Left ventricle myocardium inferior (tissue), 1 donor: ENCODE results near the gene HBEGF. TPM values are rescaled to one million over a fixed set of nuclear protein-coding genes. Genes with fewer than 3 reads are reported as not detected.
"Not testable (repeated sequence)": the region's sequence is repeated elsewhere in the genome, so short reads cannot be mapped to it uniquely, and the experiment has no call there.

Source experiments
- DNase-seq: peaks from one replicate; pipeline ENCODE4 v3.0.0-alpha.2; 2020
- H3K27ac ChIP-seq: fragments of 200-600 bp; replicated peaks from 2 replicates; pipeline ENCODE4 v1.8.0; 2021
- H3K27me3 ChIP-seq: fragments of 200-600 bp; 2 replicates; pipeline ENCODE4 v1.8.0; 2021; ENCODE audit warnings: low read depth
- H3K36me3 ChIP-seq: fragments of 200-600 bp; 2 replicates; pipeline ENCODE4 v1.8.0; 2021
- H3K4me1 ChIP-seq: fragments of 200-600 bp; 2 replicates; pipeline ENCODE4 v1.8.0; 2021
- H3K4me3 ChIP-seq: fragments of 200-600 bp; 2 replicates; pipeline ENCODE4 v1.8.0; 2021; ENCODE audit warnings: mild to moderate bottlenecking, moderate library complexity
- H3K9me3 ChIP-seq: fragments of 200-600 bp; replicated peaks from 2 replicates; pipeline ENCODE4 v1.8.0; 2021
- intact Hi-C: fragments of 100-400 bp; cut with micrococcal nuclease; formaldehyde crosslinking; loops from one replicate; pipeline ENCODE4 v1.11.0; 2022
- total RNA-seq: library from RNA; stranded (reverse); fragmentation: NEBNext Ultra II Directional; extraction: Animal tissue kit (Norgen Biotek cat#: 25700); gene quantifications from one replicate; pipeline ENCODE4 v1.2.1, GENCODE V29; 2021
- TF ChIP-seq, protein P1 (sequence below): fragments of 200-600 bp; IDR thresholded peaks from 2 replicates; pipeline ENCODE4 v1.8.0; 2021; ENCODE audit warnings: antibody characterized with exemption, mild to moderate bottlenecking, borderline replicate concordance
- donor health status: DM: no; HTN: yes; CAD: no; lungs with severe emphysema.

HBEGF gene
- total RNA-seq, 1 donor from 2014 or later: 27.2 TPM

DNA sequence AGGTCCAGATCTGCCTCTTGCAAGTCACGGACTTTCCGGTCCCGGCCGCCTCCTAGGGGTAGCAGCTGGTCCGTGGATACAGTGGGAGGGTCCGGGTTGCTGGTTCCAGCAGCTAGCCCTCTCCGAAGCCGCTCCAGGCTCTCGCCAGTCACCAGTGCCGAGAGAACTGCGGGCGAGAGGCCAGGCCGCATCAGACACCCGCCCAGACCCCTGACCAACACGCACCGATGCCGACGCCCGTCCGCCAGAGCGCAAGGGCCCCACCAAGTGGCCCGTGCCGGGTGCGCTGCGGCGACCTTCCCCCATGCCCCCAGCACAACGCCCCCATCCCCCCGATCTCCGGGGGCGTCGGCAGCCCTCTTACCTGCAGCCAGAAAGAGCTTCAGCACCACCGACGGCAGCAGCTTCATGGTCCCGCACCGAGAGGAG is 470 bp downstream of the HBEGF start:
- no peaks in the 10 kb centered on the region for H3K27me3 ChIP-seq
- peaks cover 74% of the 10 kb centered on the region for H3K4me1 ChIP-seq
- H3K4me3 ChIP-seq: peak overlapping the region; percentile 75
- H3K27ac ChIP-seq: peak overlapping the region; percentile 92
- peaks cover 13% of the 10 kb centered on the region for H3K36me3 ChIP-seq
- no peaks in the 10 kb centered on the region for H3K9me3 ChIP-seq
- intact Hi-C loops: no loop called here
- peak; percentile 73 for DNase-seq
- TF ChIP-seq, protein P1, sequence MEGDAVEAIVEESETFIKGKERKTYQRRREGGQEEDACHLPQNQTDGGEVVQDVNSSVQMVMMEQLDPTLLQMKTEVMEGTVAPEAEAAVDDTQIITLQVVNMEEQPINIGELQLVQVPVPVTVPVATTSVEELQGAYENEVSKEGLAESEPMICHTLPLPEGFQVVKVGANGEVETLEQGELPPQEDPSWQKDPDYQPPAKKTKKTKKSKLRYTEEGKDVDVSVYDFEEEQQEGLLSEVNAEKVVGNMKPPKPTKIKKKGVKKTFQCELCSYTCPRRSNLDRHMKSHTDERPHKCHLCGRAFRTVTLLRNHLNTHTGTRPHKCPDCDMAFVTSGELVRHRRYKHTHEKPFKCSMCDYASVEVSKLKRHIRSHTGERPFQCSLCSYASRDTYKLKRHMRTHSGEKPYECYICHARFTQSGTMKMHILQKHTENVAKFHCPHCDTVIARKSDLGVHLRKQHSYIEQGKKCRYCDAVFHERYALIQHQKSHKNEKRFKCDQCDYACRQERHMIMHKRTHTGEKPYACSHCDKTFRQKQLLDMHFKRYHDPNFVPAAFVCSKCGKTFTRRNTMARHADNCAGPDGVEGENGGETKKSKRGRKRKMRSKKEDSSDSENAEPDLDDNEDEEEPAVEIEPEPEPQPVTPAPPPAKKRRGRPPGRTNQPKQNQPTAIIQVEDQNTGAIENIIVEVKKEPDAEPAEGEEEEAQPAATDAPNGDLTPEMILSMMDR: peak; percentile 58

DNA sequence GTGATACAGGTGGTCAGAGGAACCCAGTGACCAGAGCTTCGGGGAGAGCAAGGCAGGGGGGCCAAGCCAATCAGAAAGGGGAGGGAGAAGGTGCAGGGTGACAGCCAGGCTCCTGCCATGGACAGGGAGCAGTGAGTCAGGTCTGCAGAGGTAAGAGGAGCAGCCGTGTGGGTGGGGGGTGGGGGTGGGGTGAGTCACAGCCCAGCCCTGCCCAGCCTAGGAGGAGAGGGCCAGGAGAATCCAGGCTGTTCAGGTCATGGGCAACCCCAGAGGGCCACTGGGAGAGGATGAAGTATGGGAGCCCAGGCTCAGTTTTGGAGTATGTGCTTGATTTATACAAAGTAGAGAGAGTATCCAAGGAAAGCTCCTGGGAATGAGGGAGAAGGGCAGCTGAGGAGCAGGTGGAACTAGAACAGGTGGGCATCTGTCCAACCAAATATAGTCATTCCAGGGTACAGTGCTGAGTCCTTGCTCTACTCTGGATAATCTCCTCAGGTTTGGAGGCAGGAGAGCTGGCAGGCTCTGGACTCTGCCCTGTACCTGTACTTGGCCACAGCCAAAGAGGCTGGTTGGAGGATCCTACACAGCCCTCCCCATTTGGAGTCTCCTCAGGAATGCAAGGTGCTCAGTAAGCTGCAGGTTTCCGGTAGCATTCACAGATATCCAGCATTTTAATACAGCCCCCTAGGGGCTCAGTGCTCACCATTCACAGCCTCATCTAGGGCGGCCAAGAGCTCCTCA is 1.6 kb downstream of the HBEGF start:
- DNase-seq: no peak
- peaks cover 84% of the 10 kb centered on the region for H3K4me1 ChIP-seq
- H3K27me3 ChIP-seq: no peaks in the 10 kb centered on the region
- peak overlapping the region; percentile 75 for H3K4me3 ChIP-seq
- no peaks in the 10 kb centered on the region for H3K9me3 ChIP-seq
- H3K36me3 ChIP-seq: peaks cover 15% of the 10 kb centered on the region
- TF ChIP-seq, protein P1: no peak
- intact Hi-C loops: no loop called here
- H3K27ac ChIP-seq: peak overlapping the region; percentile 92

DNA sequence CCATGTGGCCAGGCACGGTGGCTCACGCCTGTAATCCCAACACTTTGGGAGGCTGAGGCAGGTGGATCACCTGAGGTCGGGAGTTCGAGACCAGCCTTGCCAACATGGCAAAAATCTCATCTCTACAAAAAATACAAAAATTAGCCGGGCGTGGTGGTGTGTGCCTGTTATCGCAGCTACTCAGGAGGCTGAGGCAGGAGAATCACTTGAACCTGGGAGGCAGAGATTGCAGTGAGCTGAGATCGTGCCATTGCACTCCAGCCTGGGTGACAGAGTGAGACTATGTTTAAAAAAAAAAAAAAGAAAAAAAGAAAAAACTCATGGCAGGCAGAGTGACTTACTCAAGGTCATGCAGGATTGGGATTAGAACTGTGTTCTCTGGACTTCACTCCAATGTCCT is 2.6 kb downstream of the HBEGF start:
- H3K4me3 ChIP-seq: peak overlapping the region; percentile 75

DNA sequence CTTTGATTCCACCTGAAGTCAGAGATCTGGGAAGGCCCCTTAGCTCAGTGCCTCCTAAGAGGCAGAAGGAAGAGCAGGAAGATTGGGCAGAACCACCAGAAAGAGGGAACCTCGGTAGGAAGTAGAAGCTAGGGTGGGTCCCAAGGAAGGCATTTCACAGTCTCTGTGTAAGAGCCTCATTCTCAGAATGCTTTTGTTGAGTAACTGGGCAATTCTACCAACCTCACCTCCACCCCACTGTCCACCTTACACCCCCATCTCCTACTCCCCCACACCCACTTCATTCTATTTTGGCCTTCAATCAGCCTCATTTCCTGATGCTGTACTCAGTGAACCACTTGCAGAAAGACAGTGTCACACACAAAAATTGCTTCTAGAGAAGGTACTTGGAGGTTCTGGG is 3.5 kb downstream of the HBEGF start:
- TF ChIP-seq, protein P1: no peak
- peak overlapping the region; percentile 92 for H3K27ac ChIP-seq
- intact Hi-C loops: no loop called here
- H3K27me3 ChIP-seq: no peaks in the 10 kb centered on the region
- H3K4me1 ChIP-seq: peaks cover 97% of the 10 kb centered on the region
- H3K9me3 ChIP-seq: no peaks in the 10 kb centered on the region
- peaks cover 22% of the 10 kb centered on the region for H3K36me3 ChIP-seq
- no peak for DNase-seq
- H3K4me3 ChIP-seq: peak overlapping the region; percentile 75

More for the DNA sequence above, 2.6 kb downstream of the HBEGF start:
- DNase-seq, H3K27me3 ChIP-seq, intact Hi-C loops, H3K9me3 ChIP-seq: not testable (repeated sequence)
- H3K27ac ChIP-seq: peak overlapping the region; percentile 92
- peaks cover 22% of the 10 kb centered on the region for H3K36me3 ChIP-seq
- H3K4me1 ChIP-seq: peaks cover 94% of the 10 kb centered on the region

DNA sequence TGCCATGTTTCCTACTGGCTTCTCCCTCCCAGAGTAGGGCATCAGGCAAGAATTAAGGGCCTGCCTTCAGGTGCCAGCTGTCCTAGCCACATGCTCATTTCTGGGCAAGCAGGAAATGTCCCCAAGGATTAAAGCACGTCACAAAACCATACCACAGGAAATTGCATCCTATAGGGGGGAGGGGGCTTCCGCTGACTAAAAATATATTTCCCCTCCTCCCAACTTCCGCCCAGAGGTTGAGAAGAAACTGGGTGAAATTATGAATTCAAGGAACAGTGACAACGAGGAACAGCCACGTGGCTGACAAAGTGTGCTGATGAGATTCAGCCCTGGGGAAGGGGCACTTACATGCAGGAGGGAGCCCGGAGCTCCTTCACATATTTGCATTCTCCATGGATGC is 4.1 kb downstream of the HBEGF start:
- H3K27me3 ChIP-seq: no peaks in the 10 kb centered on the region
- TF ChIP-seq, protein P1: no peak
- H3K36me3 ChIP-seq: peaks cover 22% of the 10 kb centered on the region
- DNase-seq: no peak
- peak overlapping the region; percentile 75 for H3K4me3 ChIP-seq
- no peaks in the 10 kb centered on the region for H3K9me3 ChIP-seq
- H3K27ac ChIP-seq: peak overlapping the region; percentile 92
- intact Hi-C loops: no loop called here
- peaks cover 97% of the 10 kb centered on the region for H3K4me1 ChIP-seq

DNA sequence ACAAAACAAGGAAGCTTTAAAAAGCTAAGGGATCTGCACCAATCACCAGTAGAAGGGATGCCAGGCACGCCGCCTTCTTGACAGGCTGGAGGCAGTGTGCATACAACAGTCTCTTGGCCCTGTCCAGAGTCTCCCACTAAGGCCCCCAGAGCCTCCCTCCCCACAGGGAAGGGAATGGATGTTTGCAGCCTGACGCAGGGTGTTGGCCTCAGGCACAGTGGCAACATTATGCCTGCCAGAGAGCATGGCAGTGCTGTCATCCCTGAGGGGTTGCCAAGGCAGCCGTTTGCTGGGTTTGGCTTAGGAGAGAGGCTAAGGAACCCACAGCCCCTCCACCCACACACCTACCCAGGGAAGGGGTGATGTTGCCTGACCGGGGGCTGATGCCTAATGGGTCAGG is 4.8 kb downstream of the HBEGF start:
- peaks cover 22% of the 10 kb centered on the region for H3K36me3 ChIP-seq
- H3K4me3 ChIP-seq: peak overlapping the region; percentile 75
- peaks cover 98% of the 10 kb centered on the region for H3K4me1 ChIP-seq
- DNase-seq: peak; percentile 68
- H3K9me3 ChIP-seq: no peaks in the 10 kb centered on the region
- no peaks in the 10 kb centered on the region for H3K27me3 ChIP-seq
- TF ChIP-seq, protein P1: no peak
- intact Hi-C loops: no loop called here
- peak overlapping the region; percentile 92 for H3K27ac ChIP-seq
